Measurements from ENCODE around the gene CLEC4D. TPM values are rescaled to one million over a fixed set of nuclear protein-coding genes. Genes with fewer than 3 reads are reported as not detected.
A peak's percentile ranks its signal among the peaks of the same experiment; 100 is the strongest.

Gene CLEC4D
- not detected in 2 replicates for total RNA-seq (2021; fragmentation: NEBNext Ultra II Directional; extraction: Animal tissue kit (Norgen Biotek cat#: 25700))
- polyA plus RNA-seq (2011; rRNA removed), result 0.03 and 0.14 TPM in 2 replicates
- 0.18 TPM for polyA plus RNA-seq (2011; cell fraction: cytosol; rRNA removed)
- 0.43 TPM for polyA plus RNA-seq (2011; cell fraction: nucleus; rRNA removed)
- 0.13 to 0.55 TPM (median 0.23 TPM) in 3 of 4 replicates, not detected in the other for polyA plus RNA-seq (2012, experiment 1 of 2)
- polyA plus RNA-seq (2012, experiment 2 of 2), result not detected
- polyA plus RNA-seq (2013, experiment 1 of 2), result 0.20 TPM
- polyA plus RNA-seq (2013, experiment 2 of 2), result 0.11 TPM
- 0.10 and 0.16 TPM in 2 replicates for polyA minus RNA-seq (2011; rRNA and poly(A)+ RNA removed)
- not detected for polyA minus RNA-seq (2011; cell fraction: cytosol; rRNA and poly(A)+ RNA removed)
- polyA minus RNA-seq (2011; cell fraction: nucleus; rRNA and poly(A)+ RNA removed), result not detected
- long read RNA-seq, experiment 1, result 0 reads
- long read RNA-seq, experiment 2, result 0 reads

DNA sequence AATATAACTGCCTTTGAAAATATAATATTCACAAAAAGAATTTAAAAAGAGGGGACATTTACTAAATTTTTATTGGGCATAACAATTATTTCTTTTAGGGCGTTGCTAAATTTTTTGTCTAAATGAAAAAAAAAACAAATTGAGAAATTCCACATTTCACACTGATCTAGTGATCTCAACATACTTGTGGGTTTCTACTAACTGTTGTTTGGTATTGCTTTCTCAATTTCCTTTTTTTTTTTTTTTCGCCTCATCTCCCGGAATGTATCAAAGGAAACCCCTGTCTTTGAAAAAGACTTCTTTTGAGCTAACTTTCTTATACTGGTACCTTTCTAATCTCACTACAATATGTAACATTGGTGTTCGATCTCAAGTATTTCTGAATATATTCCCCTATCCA, at the start of gene CLEC4D:
Gene CLEC4D (plus strand): TSS at position 248 of the 400 bp plus-strand sequence. CDS start 230 bp downstream, outside the sequence.
- Histone ChIP-seq H2BK5ac (ENCODE audit: low read depth, low read length) (no peak within 1 kb of the TSS), H3K27me3 (replicated peaks in 1 of 4; ENCODE audit: control insufficient read depth in 3 of 4, extremely low read depth in 1 of 4, insufficient read depth in 3 of 4, low read length in 3 of 4) (no peaks in the 10 kb centered on the region), H3K4ac (replicated peaks; ENCODE audit: insufficient read length, low read depth, low read length) (no peak within 1 kb of the TSS), H2BK12ac (ENCODE audit: low read depth, low read length) (no peak within 1 kb of the TSS), H2BK20ac (ENCODE audit: low read length) (peak within 1 kb of the TSS; percentile 86; the same call in 1 of the 2 replicates), H2AK5ac (ENCODE audit: low read depth, low read length) (no peak within 1 kb of the TSS), H3K4me1 (replicated peaks in 1 of 4; ENCODE audit: control insufficient read depth in 3 of 4, insufficient read depth in 4 of 4, low read length in 3 of 4) (peaks cover 0 to 13% (median 9%) of the 10 kb centered on the region in 4 experiments; a peak in 6 of 7 replicates), H2AFZ (ENCODE audit: low read length) (no peak within 1 kb of the TSS), H4K5ac (ENCODE audit: insufficient read length, low read depth, low read length) (no peak within 1 kb of the TSS), H4K8ac (ENCODE audit: extremely low read depth, insufficient read depth, low read length) (no peak within 1 kb of the TSS), H2BK15ac (ENCODE audit: low read length) (no peak within 1 kb of the TSS), H3K36me3 (ENCODE audit: control insufficient read depth in 2 of 4, insufficient read depth in 4 of 4, low read length in 3 of 4) (no peaks in the 10 kb centered on the region), H4K20me1 (replicated peaks in 1 of 2; ENCODE audit: control insufficient read depth in 1 of 2, insufficient read depth in 2 of 2, low read length in 2 of 2) (no peaks in the 10 kb centered on the region), H3K56ac (replicated peaks; ENCODE audit: insufficient read length, low read depth, low read length) (no peak within 1 kb of the TSS), H3K79me1 (ENCODE audit: low read depth, low read length) (no peaks in the 10 kb centered on the region), H3K18ac (ENCODE audit: extremely low read depth, low read length) (no peak within 1 kb of the TSS), H3K4me3 (ENCODE audit: extremely low read depth in 1 of 4, insufficient read depth in 2 of 4, low read depth in 3 of 4, low read length in 4 of 4) (no peak within 1 kb of the TSS), H3K23me2 (ENCODE audit: low read depth, low read length) (no peaks in the 10 kb centered on the region), H3K9me3 (ENCODE audit: insufficient read depth in 2 of 2, low read depth in 1 of 2, low read length in 1 of 2) (no peaks in the 10 kb centered on the region; a peak in 1 of 4 replicates), H3K79me2 (ENCODE audit: control insufficient read depth in 1 of 2, insufficient read depth in 2 of 2, low read length in 2 of 2) (no peaks in the 10 kb centered on the region), H2BK120ac (replicated peaks; ENCODE audit: low read depth, low read length) (no peak within 1 kb of the TSS), H3K9ac (replicated peaks in 1 of 4; ENCODE audit: extremely low read depth in 1 of 4, low read depth in 3 of 4, low read length in 3 of 4) (no peak within 1 kb of the TSS), H3K23ac (ENCODE audit: insufficient read length) (no peak within 1 kb of the TSS), H3K4me2 (ENCODE audit: insufficient read depth in 1 of 2, low read depth in 2 of 2, low read length in 2 of 2) (no peak within 1 kb of the TSS), H4K91ac (replicated peaks; ENCODE audit: insufficient read length, low read length) (no peak within 1 kb of the TSS), H3K14ac (ENCODE audit: insufficient read length) (no peak within 1 kb of the TSS), H3K27ac (ENCODE audit: low read depth, low read length) (no peak within 1 kb of the TSS)
- DNase-seq (ENCODE audit: low read depth in 1 of 2, low spot score in 2 of 2), result no peak
- no peak for FAIRE-seq
- POLR2A ChIA-PET (ENCODE audit: partially characterized antibody), result interaction anchor here (0.6 kb wide), 1 partner anchor 253 kb away, joined by 4 read pairs; no protein-coding TSS in a partner anchor
- 96% methylated on average over 3 of the region's 4 CpGs; no CpG with 5 or more reads in 1 of the 2 experiments for WGBS, 2 experiments (ENCODE audit: extremely low coverage in 1 of 2, insufficient coverage in 1 of 2, insufficient read length in 1 of 2, insufficient replicate concordance in 2 of 2, low coverage in 1 of 2, low lambda C conversion rate in 2 of 2, missing lambda C conversion rate in 1 of 2)
- CTCF ChIA-PET (ENCODE audit: partially characterized antibody), result interaction anchor here (1.1 kb wide), 1 partner anchor 54 kb away, joined by 3 read pairs; no protein-coding TSS in a partner anchor
- TF ChIP-seq POLR2A (IDR thresholded peaks at IDR 0.05; ENCODE audit: control extremely low read depth in 1 of 2, low read depth in 2 of 2, low read length in 2 of 2), result no peak
- no peak for TF ChIP-seq KDM5A (IDR thresholded peaks at IDR 0.05; ENCODE audit: low read length)

Data from H1 (cell line).